ENCODE results near the gene PRDM5. TPM values are rescaled to one million over a fixed set of nuclear protein-coding genes. Genes with fewer than 3 reads are reported as not detected.
A peak's percentile ranks its signal among the peaks of the same experiment; 100 is the strongest.

PRDM5 gene
- total RNA-seq, 1 donor from 2014 or later, result 21.9 TPM

GRCh38 chr4:120862432-120862831 lies 60.1 kb downstream of the PRDM5 start:
- H3K9me3 Mint-ChIP-seq, result no peaks in the 10 kb centered on the region
- no peak for DNase-seq (ENCODE audit: low read depth, low spot score)
- no peak overlapping the region for H3K27ac Mint-ChIP-seq (ENCODE audit: unreplicated experiment)
- no peaks in the 10 kb centered on the region for H3K4me1 Mint-ChIP-seq
- TF ChIP-seq CTCF (conservative IDR thresholded peaks at IDR 0.05), result no peak
- H3K4me3 Mint-ChIP-seq, result no peak overlapping the region
- no peaks in the 10 kb centered on the region for H3K36me3 Mint-ChIP-seq (ENCODE audit: low read depth)
- H3K27me3 Mint-ChIP-seq (ENCODE audit: low read depth), result no peaks in the 10 kb centered on the region

GRCh38 chr4:120861852-120862251 lies 60.7 kb downstream of the PRDM5 start:
- no peak for DNase-seq (ENCODE audit: low read depth, low spot score)
- Mint-ChIP-seq H3K27me3 (ENCODE audit: low read depth) (no peaks in the 10 kb centered on the region), H3K4me3 (no peak overlapping the region), H3K27ac (ENCODE audit: unreplicated experiment) (no peak overlapping the region), H3K36me3 (ENCODE audit: low read depth) (no peaks in the 10 kb centered on the region), H3K9me3 (no peaks in the 10 kb centered on the region), H3K4me1 (no peaks in the 10 kb centered on the region)
- no peak for TF ChIP-seq CTCF (conservative IDR thresholded peaks at IDR 0.05)

- Mint-ChIP-seq H3K4me1 (no peaks in the 10 kb centered on the region), H3K9me3 (no peaks in the 10 kb centered on the region), H3K27ac (ENCODE audit: unreplicated experiment) (no peak overlapping the region), H3K27me3 (ENCODE audit: low read depth) (no peaks in the 10 kb centered on the region), H3K36me3 (ENCODE audit: low read depth) (no peaks in the 10 kb centered on the region), H3K4me3 (no peak overlapping the region)
- DNase-seq (ENCODE audit: low read depth, low spot score), result no peak
- TF ChIP-seq CTCF (conservative IDR thresholded peaks at IDR 0.05), result no peak
These were observed 63.8 kb downstream of the PRDM5 start for GRCh38 chr4:120858776-120859175.

GRCh38 chr4:120857312-120857711 lies 65.2 kb downstream of the PRDM5 start:
- no peak for DNase-seq (ENCODE audit: low read depth, low spot score)
- H3K9me3 Mint-ChIP-seq, result no peaks in the 10 kb centered on the region
- no peak overlapping the region for H3K27ac Mint-ChIP-seq (ENCODE audit: unreplicated experiment)
- no peaks in the 10 kb centered on the region for H3K36me3 Mint-ChIP-seq (ENCODE audit: low read depth)
- H3K4me3 Mint-ChIP-seq, result no peak overlapping the region
- no peaks in the 10 kb centered on the region for H3K27me3 Mint-ChIP-seq (ENCODE audit: low read depth)
- no peak for TF ChIP-seq CTCF (conservative IDR thresholded peaks at IDR 0.05)
- no peaks in the 10 kb centered on the region for H3K4me1 Mint-ChIP-seq

- Mint-ChIP-seq H3K27me3 (ENCODE audit: low read depth) (no peaks in the 10 kb centered on the region), H3K36me3 (ENCODE audit: low read depth) (peaks cover 5% of the 10 kb centered on the region), H3K4me3 (no peak overlapping the region), H3K27ac (ENCODE audit: unreplicated experiment) (peak overlapping the region; percentile 14), H3K9me3 (no peaks in the 10 kb centered on the region), H3K4me1 (no peaks in the 10 kb centered on the region)
- DNase-seq (ENCODE audit: low read depth, low spot score), result no peak
- no peak for TF ChIP-seq CTCF (conservative IDR thresholded peaks at IDR 0.05)
These were observed 66.2 kb downstream of the PRDM5 start for GRCh38 chr4:120856294-120856693.

Data from neural crest cell (in vitro differentiated cells).